NK-92 (cell line): Measurements from ENCODE around the gene UTRN.

Source experiments
- DNase-seq: peaks from one replicate; lab custom pipeline; 2025; ENCODE audit not compliant: unreplicated experiment; lab: John Stamatoyannopoulos, UW

Gene UTRN

GRCh38 chr6:144311361-144311760, 26.2 kb downstream of the UTRN start:
- DNase-seq = no peak

DNA sequence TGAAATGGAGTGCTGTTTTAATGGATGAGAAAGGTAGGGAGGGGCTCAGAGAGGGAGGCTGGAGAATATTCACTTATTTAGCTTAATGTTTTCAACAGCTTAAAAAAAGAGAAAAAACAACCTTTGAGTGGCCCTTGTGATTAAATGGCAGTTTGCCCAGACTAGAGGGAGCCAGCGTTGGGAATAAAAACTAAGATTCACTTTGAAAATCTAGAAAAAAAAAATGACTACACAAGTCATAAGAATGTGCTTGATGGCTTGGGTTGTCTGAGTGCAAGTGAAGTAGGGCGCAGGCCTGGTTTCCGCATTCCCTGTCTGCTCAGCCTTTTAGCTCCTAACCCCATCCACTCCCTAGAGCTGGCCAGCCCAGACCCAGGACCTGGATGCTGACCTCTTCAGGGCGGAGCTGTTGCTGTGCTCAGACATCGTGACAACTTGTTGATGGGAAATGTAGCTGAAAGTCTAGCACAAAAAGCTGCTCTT, 28.9 kb downstream of the UTRN start:
- no peak for DNase-seq

GRCh38 chr6:144314562-144314961, 29.4 kb downstream of the UTRN start:
- no peak for DNase-seq

GRCh38 chr6:144315226-144315980, 30.3 kb downstream of the UTRN start:
- no peak for DNase-seq

DNA sequence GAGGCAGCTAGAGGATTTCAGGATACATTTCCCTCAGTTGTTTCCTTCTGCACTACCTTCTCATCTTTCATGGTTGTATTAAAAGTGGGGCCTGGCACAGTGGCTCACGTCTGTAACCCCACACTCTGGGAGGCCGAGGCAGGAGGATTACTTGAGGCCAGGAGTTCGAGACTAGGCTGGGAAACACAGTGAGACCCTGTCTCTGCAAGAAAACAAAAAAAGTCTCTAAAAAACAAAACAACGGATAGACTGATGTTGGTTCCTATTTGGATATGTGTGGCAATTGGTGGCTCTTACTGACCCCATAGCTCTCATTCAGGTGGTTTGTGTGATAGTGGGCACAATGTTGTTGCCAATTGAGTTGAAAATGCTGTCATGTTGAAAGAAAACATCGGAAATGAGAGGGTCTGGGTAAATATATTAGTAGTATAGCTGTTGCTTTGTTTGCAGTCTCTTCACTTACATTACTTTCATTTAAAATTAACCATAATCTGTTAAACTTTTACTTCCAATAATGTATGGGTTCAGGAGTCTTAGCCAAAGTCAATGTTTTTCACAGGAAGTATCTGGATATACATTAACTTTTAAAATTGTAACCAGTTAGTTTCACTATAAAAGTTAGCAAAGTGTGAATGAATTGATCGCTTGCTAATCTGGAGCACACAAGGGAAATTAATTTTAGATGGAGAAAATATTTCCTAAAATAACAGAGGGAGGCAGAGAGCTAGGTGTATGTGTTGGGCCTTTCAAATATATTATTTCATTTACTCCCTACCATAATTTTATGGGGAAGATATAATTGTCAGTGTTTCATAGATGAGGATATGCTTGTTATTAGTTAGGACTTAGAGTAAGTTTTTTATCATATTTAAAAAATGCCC, 31.1 kb downstream of the UTRN start:
- no peak for DNase-seq

- DNase-seq = no peak
Measured at GRCh38 chr6:144316862-144317195, 31.7 kb downstream of the UTRN start.

DNA sequence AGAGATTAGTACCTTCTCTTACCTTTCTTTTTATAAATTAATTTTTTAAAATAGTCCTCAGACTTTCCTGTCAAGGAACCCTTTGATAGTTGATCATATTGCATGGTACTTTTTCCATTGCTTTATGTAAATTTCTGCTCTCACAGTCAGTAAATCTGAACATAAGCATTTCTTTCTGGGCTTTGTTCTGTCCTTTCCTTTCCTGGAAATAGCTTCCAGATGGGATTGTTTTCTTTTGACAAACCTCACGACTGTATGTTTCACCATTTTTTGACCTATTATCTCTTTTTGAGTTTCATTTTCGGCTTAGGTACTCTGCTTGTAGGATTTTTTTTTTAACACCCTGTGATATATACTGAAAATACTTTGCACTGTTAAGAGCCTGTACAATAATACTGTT, 32.6 kb downstream of the UTRN start:
- DNase-seq = no peak

GRCh38 chr6:144319211-144319610, 34.1 kb downstream of the UTRN start:
- DNase-seq = no peak

DNA sequence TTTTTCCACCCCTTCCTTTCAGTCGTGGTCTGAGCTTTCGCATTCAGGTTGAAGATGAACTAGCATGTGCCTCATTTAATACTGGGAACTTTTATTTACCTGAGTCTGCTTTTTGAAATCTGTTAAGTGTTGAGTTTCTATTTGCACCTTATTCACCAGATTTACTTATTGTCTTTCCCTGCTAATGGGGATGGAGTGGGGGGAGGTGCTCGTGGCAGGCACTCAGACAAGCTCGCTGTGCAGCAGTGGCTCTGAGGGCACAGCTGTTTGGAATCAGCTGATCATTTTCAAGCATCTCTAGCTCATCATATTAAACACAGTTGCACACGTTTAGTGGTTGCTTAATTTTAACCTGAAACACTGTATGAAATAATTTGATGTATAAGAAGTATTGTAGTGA, 35.6 kb downstream of the UTRN start:
- DNase-seq = no peak

GRCh38 chr6:144321839-144322591, 36.9 kb downstream of the UTRN start:
- no peak for DNase-seq

DNA sequence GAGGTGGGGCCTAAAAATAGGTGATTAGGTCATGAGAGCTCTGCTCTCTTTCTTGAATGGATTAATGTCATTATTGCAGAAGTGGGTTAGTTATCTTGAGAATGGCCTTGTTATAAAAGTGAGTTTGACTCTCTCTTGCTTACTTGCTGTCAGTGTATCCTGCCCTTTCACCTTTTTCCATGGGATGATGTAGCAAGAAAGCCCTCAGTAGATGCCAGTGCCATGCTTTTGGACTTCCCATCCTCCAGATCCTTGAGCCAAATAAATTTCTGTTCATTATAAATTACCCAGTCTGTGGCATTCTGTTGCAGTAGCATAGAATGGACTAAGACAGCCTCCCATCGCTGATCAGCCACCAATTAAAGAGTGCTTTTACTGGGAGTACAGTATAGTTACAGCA, 40.1 kb downstream of the UTRN start:
- no peak for DNase-seq

DNA sequence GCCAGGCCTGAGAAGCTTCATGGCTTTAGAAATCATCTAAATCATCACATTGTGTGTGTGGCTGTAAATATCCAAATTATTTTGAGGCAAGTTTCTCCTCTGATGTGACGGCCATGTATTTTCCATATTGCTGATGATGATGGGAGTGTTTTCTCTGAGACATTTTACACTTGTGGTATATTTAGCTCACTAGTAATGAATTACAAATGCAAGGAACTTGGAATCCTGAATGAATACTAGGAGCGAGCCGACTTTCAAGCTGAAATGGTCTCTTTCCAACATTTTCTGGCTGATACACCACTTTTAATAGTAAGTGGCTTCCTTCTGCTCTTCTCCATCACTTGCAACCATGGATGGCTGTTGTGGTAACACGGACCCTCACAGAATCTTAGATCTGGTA, 41.3 kb downstream of the UTRN start:
- no peak for DNase-seq

DNA sequence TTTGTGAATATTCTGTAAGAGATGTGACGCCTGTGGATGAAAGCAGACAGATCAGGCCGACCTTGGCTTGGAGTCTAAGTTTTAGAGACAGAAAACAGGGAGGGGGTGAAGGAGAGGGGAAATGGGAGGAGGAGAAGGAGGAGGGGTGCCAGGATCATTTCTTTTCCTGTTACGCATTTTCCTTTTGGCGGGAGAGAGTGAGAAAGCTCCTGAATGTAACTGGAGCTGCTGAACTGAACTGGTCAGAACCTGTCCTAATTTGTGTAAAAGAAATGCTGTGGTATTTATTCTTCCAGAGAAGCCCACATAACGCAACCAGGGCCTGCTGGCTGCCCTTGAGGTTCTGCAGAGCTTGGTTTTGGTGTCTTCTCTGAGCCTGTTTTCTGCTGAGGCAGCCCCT, 41.9 kb downstream of the UTRN start:
- no peak for DNase-seq

DNA sequence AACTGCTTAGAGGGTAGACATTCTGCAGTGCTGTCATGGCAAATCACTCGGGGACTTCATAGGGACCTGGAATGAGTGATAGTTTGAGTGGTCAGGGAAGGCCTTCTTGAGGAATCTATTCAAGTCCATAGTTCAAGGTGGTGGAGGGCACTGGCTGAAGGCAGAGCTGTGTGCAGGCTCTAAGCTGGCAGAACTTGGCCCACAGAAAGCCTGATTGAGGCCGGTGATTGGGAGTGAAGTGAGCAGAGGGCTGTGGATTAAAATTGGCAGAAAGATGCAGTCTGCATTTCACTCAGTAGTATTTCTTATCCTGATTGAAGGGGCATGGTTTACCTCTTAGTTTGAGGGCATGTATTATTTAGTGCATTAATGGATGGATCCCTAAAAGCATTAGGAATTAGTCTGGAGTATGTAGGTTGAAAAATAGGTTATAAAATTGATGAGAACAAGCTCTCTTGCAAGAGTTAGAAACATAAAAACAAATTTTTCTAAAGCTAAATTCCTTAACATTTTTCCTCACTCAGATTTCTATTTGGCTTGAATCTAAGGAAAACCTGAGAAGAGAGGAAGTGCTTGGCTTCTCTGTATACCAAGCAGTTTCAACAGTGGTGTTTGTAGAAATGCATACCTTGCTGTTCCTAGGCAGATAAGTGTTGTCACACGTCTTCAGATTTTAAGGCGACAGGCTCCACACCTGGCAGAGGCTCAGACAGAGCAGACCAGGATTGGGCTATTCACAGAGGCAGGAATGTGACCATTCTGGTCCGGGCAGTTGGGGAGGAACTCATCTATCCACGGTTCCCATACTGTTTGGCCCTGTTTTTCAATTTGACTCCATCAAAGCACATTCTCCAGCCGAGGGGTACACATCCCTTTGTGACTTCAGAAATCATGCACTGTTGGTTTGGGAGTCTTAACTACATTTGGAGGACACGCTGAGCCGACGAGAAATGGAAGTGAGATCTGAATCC, 45.2 kb downstream of the UTRN start:
- no peak for DNase-seq

DNA sequence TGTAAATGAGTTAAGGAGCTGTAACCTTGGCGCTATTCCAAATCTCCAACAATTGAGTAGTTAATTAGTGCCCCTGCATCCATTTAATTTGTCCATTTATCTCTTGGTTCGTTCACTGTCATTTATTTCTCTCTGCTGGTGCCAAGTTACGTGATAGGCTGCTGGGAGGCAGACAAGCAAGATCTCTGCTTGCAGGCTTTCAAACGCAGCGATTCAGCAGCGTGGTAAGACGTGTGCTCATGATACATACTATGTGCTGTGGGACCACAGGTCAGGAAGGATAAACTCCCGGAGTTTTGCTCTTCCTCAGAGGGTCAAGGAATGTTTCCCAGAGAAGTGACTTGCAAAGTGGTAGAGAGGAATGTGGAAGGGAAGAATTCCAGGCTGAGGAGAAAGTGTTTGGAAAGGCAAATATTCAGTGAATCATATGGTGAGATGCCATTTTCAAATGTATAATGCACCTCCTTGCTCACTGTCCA, 46.4 kb downstream of the UTRN start:
- no peak for DNase-seq

- no peak for DNase-seq
Measured at GRCh38 chr6:144332177-144332576, 47.0 kb downstream of the UTRN start.

DNA sequence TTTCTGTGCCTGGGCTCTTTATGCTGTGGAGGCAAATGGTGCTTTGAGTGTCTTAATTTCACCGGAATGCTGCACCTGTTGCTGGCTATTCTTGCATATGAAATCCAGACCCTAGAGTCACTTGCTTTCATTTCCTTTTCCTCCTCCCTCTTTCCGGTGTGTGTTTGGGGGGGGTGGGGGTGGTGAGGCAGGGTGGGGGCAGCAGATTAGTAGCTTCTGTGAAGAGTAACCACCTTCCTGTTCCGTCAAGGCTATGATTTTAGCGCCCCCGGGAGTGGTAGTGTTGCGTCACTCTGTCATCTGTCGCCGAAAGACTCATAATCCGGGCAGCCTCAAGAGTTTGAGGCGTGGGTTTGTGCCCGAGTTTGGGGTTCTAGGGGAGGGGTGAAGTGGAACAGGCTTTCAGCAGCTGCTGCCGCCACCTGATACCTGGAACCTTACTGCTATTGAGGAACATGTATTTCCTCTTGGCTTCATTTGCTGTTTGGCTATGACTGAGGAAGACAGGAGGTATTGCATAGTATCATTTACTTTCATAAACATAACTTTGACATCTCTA, 49.1 kb downstream of the UTRN start:
- DNase-seq = no peak
